K562 (cell line): Measurements from ENCODE around the gene SEPTIN1. TPM values are rescaled to one million over a fixed set of nuclear protein-coding genes. Genes with fewer than 3 reads are reported as not detected.

Experiments
- AFF4 ChIP-seq: sonication (generic); formaldehyde crosslinking; IDR thresholded peaks from 2 replicates; pipeline ENCODE4 v1.8.0; 2023; ENCODE audit warnings: mild to moderate bottlenecking, missing genetic modification reagents
- ATF1 ChIP-seq, 2 experiments: fragments of 450-650 bp in 1 of 2; IDR thresholded peaks; 2 replicates each; pipeline ENCODE4 v1.6.1; 2016; ENCODE audit warnings: missing compliant biosample characterization in 1 of 2, missing genetic modification characterization in 1 of 2
- BMI1 ChIP-seq: fragments of 150-350 bp; IDR thresholded peaks from 2 replicates; pipeline ENCODE4 v1.6.1; 2014; ENCODE audit warnings: low read length
- C11orf30 ChIP-seq: fragments of 450-650 bp; IDR thresholded peaks from 2 replicates; pipeline ENCODE4 v1.6.1; 2016; ENCODE audit warnings: low read depth, mild to moderate bottlenecking
- CUX1 ChIP-seq: fragments of 200-800 bp; sonication (Bioruptor generic); IDR thresholded peaks from 2 replicates; pipeline ENCODE4 v1.6.1; 2016; ENCODE audit warnings: missing genetic modification characterization, missing compliant biosample characterization
- HNRNPK ChIP-seq: fragments of 200-400 bp; formaldehyde crosslinking; IDR thresholded peaks from one replicate; pipeline ENCODE4 v1.6.1; 2018; ENCODE audit warnings: mild to moderate bottlenecking, low read depth, low read length; ENCODE audit not compliant: poor library complexity, severe bottlenecking
- KAT2B ChIP-seq: IDR thresholded peaks from one replicate; pipeline ENCODE4 v1.6.1; 2012; ENCODE audit warnings: low read depth, mild to moderate bottlenecking, control low read depth, inconsistent platforms, low read length, moderate library complexity
- RBM17 ChIP-seq: fragments of 200-400 bp; formaldehyde crosslinking; IDR thresholded peaks from 2 replicates; pipeline ENCODE4 v1.6.1; 2017; ENCODE audit warnings: low read depth, mild to moderate bottlenecking, low read length, borderline replicate concordance
- ZC3H11A ChIP-seq: IDR thresholded peaks from 2 replicates; pipeline ENCODE4 v1.6.1; 2012; ENCODE audit warnings: low read depth, low read length, improper control_type of control experiment
- ZKSCAN8 ChIP-seq: fragments of 200-800 bp; sonication (Bioruptor generic); IDR thresholded peaks from 2 replicates; pipeline ENCODE4 v1.6.1; 2016; ENCODE audit warnings: missing genetic modification characterization, missing compliant biosample characterization
- ZNF41 ChIP-seq: fragments of 250-450 bp; sonication (Bioruptor Pico); conservative IDR thresholded peaks from 2 replicates; pipeline ENCODE4 v1.4.0; 2020; ENCODE audit warnings: mild to moderate bottlenecking
- ZNF436 ChIP-seq: fragments of 250-450, 450-650 bp; sonication (Bioruptor Pico); formaldehyde crosslinking; IDR thresholded peaks from 2 replicates; pipeline ENCODE4 v1.7.0; 2020; ENCODE audit warnings: mild to moderate bottlenecking
- ZNF766 ChIP-seq: fragments of 200-800 bp; sonication (Bioruptor generic); conservative IDR thresholded peaks from 2 replicates; pipeline ENCODE4 v1.6.1; 2016; ENCODE audit warnings: missing genetic modification characterization, missing compliant biosample characterization
- polyA plus RNA-seq, 8 experiments: library from polyadenylated mRNA; depleted of rRNA in 4 of 8; stranded (reverse) in 5 of 8; unstranded in 3 of 8; fragments of >200 nt; fragmentation: Nextera tagmentation in 2 of 8; fragmentation: Illumina TruSeq in 1 of 8; extraction: Ambion mirVana in 2 of 8; extraction: Trizol in 1 of 8; gene quantifications; 2 replicates each; pipeline versions ENCODE4 v1.2.1 to v1.2.3, GENCODE V29; 2011 to 2014; ENCODE audit warnings: inconsistent platforms in 1 of 8, missing spikeins in 1 of 8
- total RNA-seq, 7 experiments: library from RNA; depleted of rRNA in 6 of 7; stranded (reverse); fragments of >200 nt in 6 of 7; fragmentation: Illumina TruSeq in 2 of 7; extraction: Trizol in 2 of 7; gene quantifications; 2 replicates each; pipeline versions ENCODE4 v1.2.1 to v1.2.3, GENCODE V29; 2011 to 2021; ENCODE audit warnings: low replicate concordance in 1 of 7
- TF ChIP-seq, protein P1 (sequence below): fragments of 250-450 bp; sonication (Bioruptor Pico); IDR thresholded peaks from 2 replicates; pipeline ENCODE4 v1.4.0; 2020

The SEPTIN1 gene
- total and polyA plus RNA-seq, 9 of the 15 experiments (the other 6 are each of a cell fraction or from before 2014, with no cell fraction given): 0.23 to 5.6 (median 1.7) TPM; not detected in 1

- no peak for TF ChIP-seq CUX1 (CRISPR knock-in tag)
- TF ChIP-seq RBM17: no peak
- TF ChIP-seq ZNF766 (CRISPR knock-in tag): 0 out of 2 replicates have a peak, but pooled peaks have one; percentile 13
- TF ChIP-seq ZKSCAN8 (CRISPR knock-in tag): no peak
- no peak for TF ChIP-seq BMI1
- no peak for TF ChIP-seq AFF4 (CRISPR knock-in tag)
- TF ChIP-seq ZNF436 (CRISPR knock-in tag): no peak
- no peak for TF ChIP-seq KAT2B
- no peak for TF ChIP-seq ZNF41 (CRISPR knock-in tag)
- TF ChIP-seq, protein P1, sequence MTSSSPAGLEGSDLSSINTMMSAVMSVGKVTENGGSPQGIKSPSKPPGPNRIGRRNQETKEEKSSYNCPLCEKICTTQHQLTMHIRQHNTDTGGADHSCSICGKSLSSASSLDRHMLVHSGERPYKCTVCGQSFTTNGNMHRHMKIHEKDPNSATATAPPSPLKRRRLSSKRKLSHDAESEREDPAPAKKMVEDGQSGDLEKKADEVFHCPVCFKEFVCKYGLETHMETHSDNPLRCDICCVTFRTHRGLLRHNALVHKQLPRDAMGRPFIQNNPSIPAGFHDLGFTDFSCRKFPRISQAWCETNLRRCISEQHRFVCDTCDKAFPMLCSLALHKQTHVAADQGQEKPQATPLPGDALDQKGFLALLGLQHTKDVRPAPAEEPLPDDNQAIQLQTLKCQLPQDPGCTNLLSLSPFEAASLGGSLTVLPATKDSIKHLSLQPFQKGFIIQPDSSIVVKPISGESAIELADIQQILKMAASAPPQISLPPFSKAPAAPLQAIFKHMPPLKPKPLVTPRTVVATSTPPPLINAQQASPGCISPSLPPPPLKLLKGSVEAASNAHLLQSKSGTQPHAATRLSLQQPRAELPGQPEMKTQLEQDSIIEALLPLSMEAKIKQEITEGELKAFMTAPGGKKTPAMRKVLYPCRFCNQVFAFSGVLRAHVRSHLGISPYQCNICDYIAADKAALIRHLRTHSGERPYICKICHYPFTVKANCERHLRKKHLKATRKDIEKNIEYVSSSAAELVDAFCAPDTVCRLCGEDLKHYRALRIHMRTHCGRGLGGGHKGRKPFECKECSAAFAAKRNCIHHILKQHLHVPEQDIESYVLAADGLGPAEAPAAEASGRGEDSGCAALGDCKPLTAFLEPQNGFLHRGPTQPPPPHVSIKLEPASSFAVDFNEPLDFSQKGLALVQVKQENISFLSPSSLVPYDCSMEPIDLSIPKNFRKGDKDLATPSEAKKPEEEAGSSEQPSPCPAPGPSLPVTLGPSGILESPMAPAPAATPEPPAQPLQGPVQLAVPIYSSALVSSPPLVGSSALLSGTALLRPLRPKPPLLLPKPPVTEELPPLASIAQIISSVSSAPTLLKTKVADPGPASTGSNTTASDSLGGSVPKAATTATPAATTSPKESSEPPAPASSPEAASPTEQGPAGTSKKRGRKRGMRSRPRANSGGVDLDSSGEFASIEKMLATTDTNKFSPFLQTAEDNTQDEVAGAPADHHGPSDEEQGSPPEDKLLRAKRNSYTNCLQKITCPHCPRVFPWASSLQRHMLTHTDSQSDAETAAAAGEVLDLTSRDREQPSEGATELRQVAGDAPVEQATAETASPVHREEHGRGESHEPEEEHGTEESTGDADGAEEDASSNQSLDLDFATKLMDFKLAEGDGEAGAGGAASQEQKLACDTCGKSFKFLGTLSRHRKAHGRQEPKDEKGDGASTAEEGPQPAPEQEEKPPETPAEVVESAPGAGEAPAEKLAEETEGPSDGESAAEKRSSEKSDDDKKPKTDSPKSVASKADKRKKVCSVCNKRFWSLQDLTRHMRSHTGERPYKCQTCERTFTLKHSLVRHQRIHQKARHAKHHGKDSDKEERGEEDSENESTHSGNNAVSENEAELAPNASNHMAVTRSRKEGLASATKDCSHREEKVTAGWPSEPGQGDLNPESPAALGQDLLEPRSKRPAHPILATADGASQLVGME (CRISPR knock-in tag): no peak
- TF ChIP-seq ATF1 (CRISPR knock-in tag; IDR thresholded peaks at IDR 0.05): no peak
- TF ChIP-seq ATF1 (tag; IDR thresholded peaks at IDR 0.05): no peak
- TF ChIP-seq ZC3H11A: no peak
- TF ChIP-seq HNRNPK: no peak
- no peak for TF ChIP-seq C11orf30
Observed at GRCh38 chr16:30380803-30381208, 1.6 kb downstream of the SEPTIN1 start (continued).
